IMR-90 (cell line): ENCODE results near the gene COPS7A. TPM values are rescaled to one million over a fixed set of nuclear protein-coding genes. Genes with fewer than 3 reads are reported as not detected.
A peak's percentile ranks its signal among the peaks of the same experiment; 100 is the strongest.

Experiments
- ATAC-seq: fragments of 200-7000 bp; cut with Tn5 transposase; 2 replicates; pipeline ENCODE4 v1.9.1; 2020; ENCODE audit warnings: low read depth, mild to moderate bottlenecking, moderate library complexity
- BruUV-seq: library from RNA; stranded (reverse); fragments of 400-500 nt; replicated peaks from 2 replicates; lab custom pipeline; 2021; lab: Mats Ljungman, UMichigan
- CTCF ChIA-PET: fragments of 300-600 bp; formaldehyde crosslinking; extraction: SDS; loops from one replicate; lab custom pipeline; 2021; ENCODE audit warnings: antibody characterized with exemption; lab: Yijun Ruan, JAX
- POLR2A ChIA-PET: fragments of 300-600 bp; sonication (Branson Sonifier 250); formaldehyde crosslinking; loops from one replicate; lab custom pipeline; 2022; ENCODE audit warnings: antibody characterized with exemption; ENCODE audit not compliant: unreplicated experiment; lab: Charles Lee
- DNase-seq: peaks from one replicate; pipeline ENCODE4 v3.0.0; 2013
- H2AFZ ChIP-seq: replicated peaks from 2 replicates; pipeline ENCODE3; 2013; ENCODE audit warnings: low read length, mild to moderate bottlenecking; ENCODE audit not compliant: poor library complexity
- H2AK5ac ChIP-seq: 2 replicates; pipeline ENCODE4 v1.6.1; 2013; ENCODE audit warnings: low read depth, low read length, inconsistent platforms
- H2AK9ac ChIP-seq: replicated peaks from 2 replicates; pipeline ENCODE3; 2013; ENCODE audit warnings: mild to moderate bottlenecking, low read depth, low read length, moderate library complexity; ENCODE audit not compliant: poor library complexity
- H2BK120ac ChIP-seq: 2 replicates; pipeline ENCODE4 v1.6.1; 2013; ENCODE audit warnings: low read depth, low read length, inconsistent platforms
- H2BK15ac ChIP-seq: 3 replicates; pipeline ENCODE4 v1.6.1; 2013; ENCODE audit warnings: low read depth, low read length, inconsistent platforms
- H2BK20ac ChIP-seq: 2 replicates; pipeline ENCODE4 v1.6.1; 2013; ENCODE audit warnings: low read depth, mild to moderate bottlenecking, inconsistent platforms, low read length, moderate library complexity
- H2BK5ac ChIP-seq: 2 replicates; pipeline ENCODE4 v1.6.1; 2013; ENCODE audit warnings: mild to moderate bottlenecking, low read depth, low read length, inconsistent platforms; ENCODE audit not compliant: poor library complexity, severe bottlenecking
- H3K14ac ChIP-seq: replicated peaks from 2 replicates; pipeline ENCODE4 v1.6.1; 2013; ENCODE audit warnings: low read depth, low read length, inconsistent platforms
- H3K18ac ChIP-seq: 2 replicates; pipeline ENCODE4 v1.6.1; 2013; ENCODE audit warnings: low read depth, low read length, control low read depth
- H3K23ac ChIP-seq: 2 replicates; pipeline ENCODE4 v1.6.1; 2013; ENCODE audit warnings: low read depth, low read length, inconsistent platforms
- H3K27ac ChIP-seq: 2 replicates; pipeline ENCODE4 v1.5.1; 2013; ENCODE audit warnings: mild to moderate bottlenecking, control low read depth, low read length; ENCODE audit not compliant: insufficient read depth
- H3K27me3 ChIP-seq: 2 replicates; pipeline ENCODE4 v1.6.1; 2013; ENCODE audit warnings: low read length; ENCODE audit not compliant: control insufficient read depth, insufficient read depth
- H3K36me3 ChIP-seq: 2 replicates; pipeline ENCODE4 v1.6.1; 2013; ENCODE audit warnings: low read length, mixed read lengths; ENCODE audit not compliant: control insufficient read depth, insufficient read depth
- H3K4ac ChIP-seq: 2 replicates; pipeline ENCODE4 v1.6.1; 2013; ENCODE audit warnings: low read depth, low read length, inconsistent platforms
- H3K4me1 ChIP-seq: 2 replicates; pipeline ENCODE4 v1.6.1; 2013; ENCODE audit warnings: low read length, mixed read lengths; ENCODE audit not compliant: control insufficient read depth, insufficient read depth
- H3K4me2 ChIP-seq: 2 replicates; pipeline ENCODE4 v1.6.1; 2013; ENCODE audit warnings: low read depth, mild to moderate bottlenecking, control low read depth, low read length, moderate library complexity
- H3K4me3 ChIP-seq: 2 replicates; pipeline ENCODE4 v1.5.1; 2013; ENCODE audit warnings: low read depth, mild to moderate bottlenecking, control low read depth, low read length, moderate library complexity; ENCODE audit not compliant: insufficient read depth
- H3K56ac ChIP-seq: 2 replicates; pipeline ENCODE4 v1.6.1; 2013; ENCODE audit warnings: low read length, inconsistent platforms; ENCODE audit not compliant: insufficient read depth; ENCODE audit errors: extremely low read depth
- H3K79me1 ChIP-seq, 2 experiments: 2 replicates each; pipeline ENCODE4 v1.6.1; 2013; ENCODE audit warnings: low read length in 2 of 2, inconsistent platforms in 1 of 2, low read depth in 1 of 2
- H3K9ac ChIP-seq: 2 replicates; pipeline ENCODE4 v1.6.1; 2013; ENCODE audit warnings: low read depth, low read length, control low read depth
- H3K9me1 ChIP-seq: 2 replicates; pipeline ENCODE4 v1.6.1; 2013; ENCODE audit warnings: low read length, inconsistent platforms; ENCODE audit not compliant: insufficient read depth
- H3K9me3 ChIP-seq: 2 replicates; pipeline ENCODE4 v1.6.1; 2013; ENCODE audit warnings: low read length; ENCODE audit not compliant: control insufficient read depth, insufficient read depth
- H4K20me1 ChIP-seq: 2 replicates; pipeline ENCODE4 v1.6.1; 2013; ENCODE audit warnings: low read length, inconsistent platforms; ENCODE audit not compliant: insufficient read depth
- H4K5ac ChIP-seq: 2 replicates; pipeline ENCODE4 v1.6.1; 2013; ENCODE audit warnings: mild to moderate bottlenecking, low read depth, low read length, control low read depth
- H4K8ac ChIP-seq, 2 experiments: 2 replicates each; pipeline ENCODE4 v1.6.1; 2013; ENCODE audit warnings: low read depth in 2 of 2, low read length in 2 of 2, control low read depth in 1 of 2, inconsistent platforms in 1 of 2
- H4K91ac ChIP-seq: 2 replicates; pipeline ENCODE4 v1.6.1; 2013; ENCODE audit warnings: low read depth, low read length, inconsistent platforms; ENCODE audit not compliant: insufficient read depth
- BHLHE40 ChIP-seq: fragments of 150-350 bp; IDR thresholded peaks from 2 replicates; pipeline ENCODE4 v1.6.1; 2016; ENCODE audit warnings: mild to moderate bottlenecking, low read depth, low read length
- CHD1 ChIP-seq: IDR thresholded peaks from 2 replicates; pipeline ENCODE4 v1.6.1; 2012; ENCODE audit warnings: low read depth, low read length, improper control_type of control experiment
- FOS ChIP-seq: fragments of 150-350 bp; IDR thresholded peaks from 2 replicates; pipeline ENCODE4 v1.6.1; 2016; ENCODE audit warnings: low read depth, low read length
- MAZ ChIP-seq: IDR thresholded peaks from 2 replicates; pipeline ENCODE4 v1.6.1; 2012; ENCODE audit warnings: low read depth, mild to moderate bottlenecking, low read length, improper control_type of control experiment, moderate library complexity, borderline replicate concordance
- MXI1 ChIP-seq: IDR thresholded peaks from 2 replicates; pipeline ENCODE4 v1.6.1; 2012; ENCODE audit warnings: low read depth, mild to moderate bottlenecking, low read length, moderate library complexity, borderline replicate concordance
- RFX5 ChIP-seq: IDR thresholded peaks from 2 replicates; pipeline ENCODE4 v1.8.0; 2012; ENCODE audit warnings: low read depth, mild to moderate bottlenecking, low read length, moderate library complexity
- SMC3 ChIP-seq: fragments of 150-350 bp; IDR thresholded peaks from 2 replicates; pipeline ENCODE4 v1.6.1; 2016; ENCODE audit warnings: low read depth, mild to moderate bottlenecking, antibody characterized with exemption, low read length, moderate library complexity
- USF2 ChIP-seq: fragments of 150-350 bp; IDR thresholded peaks from 2 replicates; pipeline ENCODE4 v1.6.1; 2017; ENCODE audit warnings: mild to moderate bottlenecking, antibody characterized with exemption, low read length, low read depth
- WGBS, 2 experiments: methylation state at CpG; one replicate each; pipeline versions ENCODE4 v1.1.5 to v1.1.7; 2013; ENCODE audit warnings: missing lambda C conversion rate in 2 of 2; ENCODE audit not compliant: insufficient read length in 1 of 2; ENCODE audit errors: extremely low coverage in 2 of 2; 5-methylcytosine and 5-hydroxymethylcytosine counted together
- dilution Hi-C: fragments of 300-500 bp; cut with HindIII; formaldehyde crosslinking; loops from one replicate; pipeline ENCODE4 v1.14.3; 2018; ENCODE audit warnings: low sequenced_read_pairs; ENCODE audit not compliant: unreplicated experiment
- in situ Hi-C: fragments of 300-500 bp; cut with MboI; formaldehyde crosslinking; loops from 3 replicates; pipeline ENCODE4 v1.14.3; 2019; ENCODE audit warnings: low sequenced_read_pairs, inconsistent platforms, mixed read lengths
- intact Hi-C: fragments of 100-400 bp; cut with micrococcal nuclease; formaldehyde crosslinking; loops from 2 replicates; pipeline ENCODE4 v1.10.0; 2022
- polyA plus RNA-seq, 3 experiments: library from polyadenylated mRNA; depleted of rRNA; stranded (reverse); fragments of >200 nt; gene quantifications; 2 replicates each; pipeline ENCODE4 v1.2.3, GENCODE V29; 2012; ENCODE audit warnings: low replicate concordance in 1 of 3
- total RNA-seq: library from RNA; depleted of rRNA; stranded (reverse); fragments of >200 nt; gene quantifications from 2 replicates; pipeline ENCODE4 v1.2.3, GENCODE V29; 2012
- TF ChIP-seq, protein P1 (sequence below): fragments of 150-350 bp; IDR thresholded peaks from 2 replicates; pipeline ENCODE4 v1.6.1; 2016; ENCODE audit warnings: low read depth, mild to moderate bottlenecking, low read length, moderate library complexity, borderline replicate concordance

The COPS7A gene
- total and polyA plus RNA-seq, 2 of the 4 experiments (the other 2 are of a cell fraction): 58.8 to 135 TPM

GRCh38 chr12:6752921-6753771 is 29.3 kb downstream of the COPS7A start, which contains the start of gene MLF2:
MLF2 (minus strand) TSS chr12:6753141; CDS start chr12:6752334, 807 bp downstream.
- Histone ChIP-seq H4K91ac (peak within 1 kb of the TSS; percentile 99), H2AK5ac (peak within 1 kb of the TSS; percentile 95), H4K5ac (peak within 1 kb of the TSS; percentile 87), H3K14ac (peak within 1 kb of the TSS; percentile 99), H4K20me1 (peaks cover 13% of the 10 kb centered on the region), H3K36me3 (peaks cover 32% of the 10 kb centered on the region), H2AK9ac (peak within 1 kb of the TSS; percentile 100), H3K9ac (peak within 1 kb of the TSS; percentile 93), H3K4me3 (peak within 1 kb of the TSS; percentile 71), H3K27ac (peak within 1 kb of the TSS; percentile 94), H3K4ac (peak within 1 kb of the TSS; percentile 99), H2BK15ac (peak within 1 kb of the TSS; percentile 67; the same call in 1 of the 3 replicates), H3K9me3 (no peaks in the 10 kb centered on the region), H3K4me2 (peak within 1 kb of the TSS; percentile 94), H3K27me3 (no peaks in the 10 kb centered on the region), H3K18ac (peak within 1 kb of the TSS; percentile 87), H2AFZ (peak within 1 kb of the TSS; percentile 91), H3K9me1 (no peaks in the 10 kb centered on the region; the same call in none of the 2 replicates), H3K79me1 (peaks cover 21 to 32% of the 10 kb centered on the region in 2 experiments), H3K56ac (peak within 1 kb of the TSS; percentile 100), H2BK5ac (peak within 1 kb of the TSS; percentile 93), H3K4me1 (peaks cover 7% of the 10 kb centered on the region), H3K23ac (peak within 1 kb of the TSS; percentile 96), H2BK20ac (no peak within 1 kb of the TSS), H2BK120ac (peak within 1 kb of the TSS; percentile 78), H4K8ac (peak within 1 kb of the TSS; percentile 93 to 99)
- ChIA-PET POLR2A (interaction anchor here (0.6 to 3.2 kb wide), 6 partner anchors 10 to 69 kb away, joined by 3 to 21 read pairs (median 4); partner anchors contain the start of genes GPR162 and PTMS), CTCF (interaction anchor here (0.5 to 3.9 kb wide), 12 partner anchors 10 to 120 kb away, joined by 3 to 27 read pairs (median 4); partner anchors contain the start of genes CD4, PTMS, SPSB2 and ZNF384)
- TF ChIP-seq MXI1: peak; percentile 47; the same call in 1 of the 2 replicates
- 0 out of 2 replicates have a peak, but pooled peaks have one; percentile 17 for TF ChIP-seq CHD1
- TF ChIP-seq FOS: no peak
- TF ChIP-seq USF2: no peak
- TF ChIP-seq BHLHE40: peak; percentile 42; the same call in 1 of the 2 replicates
- TF ChIP-seq MAZ: peak; percentile 83; the same call in 1 of the 2 replicates
- TF ChIP-seq SMC3: no peak
- TF ChIP-seq RFX5: no peak; the same call in 1 of the 2 replicates
- TF ChIP-seq, protein P1, sequence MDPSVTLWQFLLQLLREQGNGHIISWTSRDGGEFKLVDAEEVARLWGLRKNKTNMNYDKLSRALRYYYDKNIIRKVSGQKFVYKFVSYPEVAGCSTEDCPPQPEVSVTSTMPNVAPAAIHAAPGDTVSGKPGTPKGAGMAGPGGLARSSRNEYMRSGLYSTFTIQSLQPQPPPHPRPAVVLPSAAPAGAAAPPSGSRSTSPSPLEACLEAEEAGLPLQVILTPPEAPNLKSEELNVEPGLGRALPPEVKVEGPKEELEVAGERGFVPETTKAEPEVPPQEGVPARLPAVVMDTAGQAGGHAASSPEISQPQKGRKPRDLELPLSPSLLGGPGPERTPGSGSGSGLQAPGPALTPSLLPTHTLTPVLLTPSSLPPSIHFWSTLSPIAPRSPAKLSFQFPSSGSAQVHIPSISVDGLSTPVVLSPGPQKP: no peak
- 0% methylated on average over 9 of the region's 62 CpGs; no CpG with 5 or more reads in 1 of the 2 experiments for WGBS, 2 experiments
- in situ Hi-C loops (loop anchor here (5.0 kb wide), 1 partner anchor 74 kb away; the partner anchor contains the start of gene P3H3), intact Hi-C loops (loop anchor here (1.0 to 2.0 kb wide), 4 partner anchors 11 to 72 kb away; partner anchors contain the start of gene ZNF384), dilution Hi-C loops (no loop called here)
- peak; percentile 99 for DNase-seq
- no TSS peak for BruUV-seq
- ATAC-seq: peak; percentile 93
